Mammary epithelial cell (primary cell): Measurements from ENCODE around the gene OR9G1.

Experiments
- CTCF ChIP-seq, 2 donors: IDR thresholded peaks in 1 of 2; conservative IDR thresholded peaks in 1 of 2; 2 replicates each; pipeline ENCODE4 v1.5.1; 2011 to 2012; ENCODE audit warnings: inconsistent platforms in 2 of 2, low read length in 2 of 2, mild to moderate bottlenecking in 2 of 2, control low read depth in 1 of 2, low read depth in 1 of 2; ENCODE audit not compliant: insufficient read depth in 1 of 2; ENCODE audit errors: extremely low read depth in 1 of 2
- EZH2 ChIP-seq: IDR thresholded peaks from 2 replicates; pipeline ENCODE4 v1.6.1; 2012; ENCODE audit warnings: low read length, inconsistent platforms, borderline replicate concordance

- TF ChIP-seq CTCF (conservative IDR thresholded peaks at IDR 0.05 in 1 of 2, IDR thresholded peaks at IDR 0.05 in 1 of 2; ENCODE audit: extremely low read depth in 1 of 2, insufficient read depth in 1 of 2, low read depth in 1 of 2, low read length in 2 of 2) (no peak), EZH2 (no peak)
Observed at GRCh38 chr11:56740107-56740506, 41.2 kb downstream of the OR9G1 start.
